NCI-H146 (cell line): Measurements from ENCODE around the gene TNFAIP8L1.
"Not testable (repeated sequence)": the region's sequence is repeated elsewhere in the genome, so short reads cannot be mapped to it uniquely, and the experiment has no call there.

Experiments used
- DNase-seq: peaks from one replicate; lab custom pipeline; 2025; lab: John Stamatoyannopoulos, UW

Gene TNFAIP8L1

DNA sequence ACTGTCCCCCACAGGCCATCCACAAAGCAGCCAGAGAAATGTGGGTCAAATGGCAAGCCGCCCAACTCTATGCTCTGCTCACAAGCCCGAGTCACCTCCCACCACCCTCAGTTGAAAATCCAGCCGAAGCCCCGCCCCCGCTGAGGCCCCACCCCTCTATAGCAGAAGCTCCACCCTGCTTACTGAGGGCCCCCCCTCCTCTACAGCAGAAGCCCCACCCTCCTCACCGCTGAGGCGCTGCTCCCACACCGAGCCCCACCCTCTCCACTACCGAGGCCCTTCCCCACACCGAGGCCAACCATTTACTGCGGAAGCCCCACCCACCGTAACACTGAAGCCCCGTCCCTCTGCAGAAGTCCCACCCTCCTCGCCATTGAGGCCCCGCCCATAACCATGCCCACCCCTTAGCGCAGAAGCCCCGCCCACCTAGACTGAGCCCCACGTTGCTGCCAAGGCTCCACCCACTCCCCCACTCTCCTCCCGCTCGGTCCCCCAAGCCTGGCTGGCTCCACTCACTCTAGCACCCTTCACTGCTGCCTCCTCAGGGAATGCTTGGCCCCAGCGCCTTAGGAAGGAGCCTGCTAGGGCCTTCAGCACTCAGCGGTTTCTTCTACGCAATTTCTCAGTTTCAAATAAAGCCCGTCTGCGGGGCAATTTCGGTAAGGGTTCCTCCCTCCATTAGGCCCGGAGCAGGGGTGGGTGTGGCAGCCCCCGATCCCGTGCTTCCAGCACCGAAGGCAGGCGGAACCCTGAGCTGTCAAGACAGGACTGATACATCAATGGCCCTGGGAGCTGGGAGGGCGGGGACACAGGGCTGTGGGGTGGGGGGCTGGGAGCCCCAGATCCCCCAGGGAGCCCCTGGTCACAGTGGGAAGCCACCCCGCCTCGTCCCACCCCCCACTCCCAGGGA, 39.8 kb downstream of the TNFAIP8L1 start:
- DNase-seq = no peak

- not testable (repeated sequence) for DNase-seq
Measured at GRCh38 chr19:4680021-4680420, 40.7 kb downstream of the TNFAIP8L1 start.

DNA sequence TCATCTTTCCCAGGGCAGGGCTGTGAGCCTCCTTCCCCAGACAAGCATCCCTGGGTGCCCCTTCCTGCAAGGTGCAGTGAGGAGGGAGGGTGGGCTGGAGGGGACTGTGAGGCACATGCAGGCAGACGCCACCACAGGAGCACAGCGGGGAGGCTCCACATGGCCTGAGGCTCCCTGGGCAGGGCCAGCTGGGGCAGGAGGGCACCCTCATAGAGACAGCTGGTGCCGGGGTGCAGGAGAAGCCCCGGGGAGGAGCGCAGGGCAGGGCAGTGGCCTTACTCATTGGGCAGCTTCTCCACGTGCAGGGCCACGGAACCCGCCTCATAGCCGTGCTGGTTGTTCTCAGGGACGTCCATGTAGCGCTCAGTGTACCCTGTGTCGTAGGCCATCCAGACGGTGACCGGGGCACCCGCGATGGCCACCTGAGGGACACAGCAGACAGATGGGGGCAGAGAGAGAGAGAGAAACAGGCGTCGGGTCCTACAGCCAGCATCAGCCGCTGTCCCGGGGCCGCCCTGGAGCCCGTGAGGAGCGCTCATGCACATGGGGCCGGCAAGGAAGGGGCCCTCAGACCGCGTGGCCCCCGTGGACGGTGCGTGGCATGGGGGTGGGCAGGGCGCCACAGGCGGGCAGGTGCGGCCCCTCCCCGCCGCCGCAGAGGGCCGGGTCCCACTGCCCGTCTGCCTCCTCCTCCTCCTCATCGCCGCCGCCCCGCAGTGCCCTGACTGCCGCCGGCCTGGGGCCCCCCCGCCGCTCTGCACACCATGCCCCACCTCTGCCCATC, 43.3 kb downstream of the TNFAIP8L1 start:
- DNase-seq = no peak

- DNase-seq = no peak
Measured at GRCh38 chr19:4684312-4685095, 45.2 kb downstream of the TNFAIP8L1 start.

DNA sequence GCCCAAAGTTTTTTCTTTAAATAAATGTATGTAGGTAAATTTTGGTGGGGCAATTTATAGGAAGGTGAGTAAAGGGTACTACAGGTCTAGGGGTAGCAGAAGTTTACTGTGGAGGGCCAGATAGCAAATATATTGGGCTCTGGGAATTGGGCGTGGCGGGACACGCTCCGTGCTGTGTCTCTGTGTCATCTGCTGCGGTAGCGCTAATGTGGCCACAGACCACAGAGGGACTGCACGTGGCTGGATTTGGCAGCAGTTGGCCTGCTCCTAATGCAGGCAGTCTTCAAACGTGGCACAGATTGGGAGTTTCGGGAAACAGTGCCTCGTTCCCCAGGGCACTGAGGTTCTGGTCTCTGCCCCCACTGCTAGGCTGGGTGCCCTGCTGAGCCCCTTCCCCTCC, 47.4 kb downstream of the TNFAIP8L1 start:
- no peak for DNase-seq

GRCh38 chr19:4687396-4687795, 48.1 kb downstream of the TNFAIP8L1 start:
- no peak for DNase-seq

DNA sequence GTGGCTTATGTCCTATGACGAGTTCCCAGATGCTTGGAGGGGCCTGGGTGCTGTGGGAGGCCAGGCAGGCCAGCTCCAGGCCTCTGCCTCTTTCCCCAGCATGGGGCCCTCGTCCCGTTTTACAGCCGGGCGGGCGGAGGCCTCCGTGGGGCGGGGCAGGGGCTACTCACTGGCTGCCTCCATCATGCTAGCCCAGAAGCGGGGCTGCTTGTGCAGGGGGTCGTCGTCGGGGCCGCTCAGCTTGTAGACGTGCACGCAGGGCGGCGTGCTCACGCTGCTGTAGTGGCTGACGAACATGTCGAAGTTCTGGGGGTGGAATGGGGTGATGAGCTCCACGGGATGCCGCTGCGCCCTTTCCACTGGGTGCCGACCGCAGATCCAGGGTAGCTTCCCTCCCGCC, 49.3 kb downstream of the TNFAIP8L1 start:
- DNase-seq = no peak

GRCh38 chr19:4689403-4689802, 50.1 kb downstream of the TNFAIP8L1 start:
- no peak for DNase-seq

GRCh38 chr19:4690361-4690760, 51.0 kb downstream of the TNFAIP8L1 start:
- DNase-seq = no peak

DNA sequence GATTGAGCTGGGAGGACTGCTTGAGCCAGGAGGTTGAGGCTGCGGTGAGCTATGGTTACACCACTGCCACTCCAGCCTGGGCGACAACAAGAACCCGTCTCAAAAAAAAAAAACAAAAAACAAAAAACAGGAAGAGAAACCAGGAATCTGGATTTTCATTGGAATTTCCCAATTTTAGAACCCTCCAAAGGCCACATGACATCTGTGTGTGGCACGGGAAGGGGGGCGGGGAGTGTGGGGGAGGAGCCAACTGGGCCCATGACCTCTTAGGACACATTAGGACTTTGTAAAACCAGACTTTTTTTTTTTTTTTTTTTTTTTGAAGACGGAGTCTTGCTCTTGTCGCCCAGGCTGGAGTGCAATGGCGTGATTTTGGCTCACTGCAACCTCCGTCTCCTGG, 52.1 kb downstream of the TNFAIP8L1 start:
- DNase-seq = no peak

- no peak for DNase-seq
Measured at GRCh38 chr19:4692251-4693077, 53.1 kb downstream of the TNFAIP8L1 start.

DNA sequence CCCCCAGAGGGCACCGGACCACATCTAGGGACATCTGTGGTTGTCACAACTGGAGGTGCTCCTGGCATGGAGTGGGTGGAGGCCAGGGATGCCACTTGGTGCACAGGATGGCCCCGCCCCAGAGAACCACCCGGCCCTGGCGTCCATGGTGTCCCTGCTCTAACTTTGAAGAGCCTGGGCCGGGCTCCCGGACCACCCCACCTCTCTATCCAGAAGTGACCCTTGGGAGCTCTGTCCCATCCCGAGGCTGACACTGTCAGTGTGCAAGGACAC, 53.7 kb downstream of the TNFAIP8L1 start:
- DNase-seq = no peak

DNA sequence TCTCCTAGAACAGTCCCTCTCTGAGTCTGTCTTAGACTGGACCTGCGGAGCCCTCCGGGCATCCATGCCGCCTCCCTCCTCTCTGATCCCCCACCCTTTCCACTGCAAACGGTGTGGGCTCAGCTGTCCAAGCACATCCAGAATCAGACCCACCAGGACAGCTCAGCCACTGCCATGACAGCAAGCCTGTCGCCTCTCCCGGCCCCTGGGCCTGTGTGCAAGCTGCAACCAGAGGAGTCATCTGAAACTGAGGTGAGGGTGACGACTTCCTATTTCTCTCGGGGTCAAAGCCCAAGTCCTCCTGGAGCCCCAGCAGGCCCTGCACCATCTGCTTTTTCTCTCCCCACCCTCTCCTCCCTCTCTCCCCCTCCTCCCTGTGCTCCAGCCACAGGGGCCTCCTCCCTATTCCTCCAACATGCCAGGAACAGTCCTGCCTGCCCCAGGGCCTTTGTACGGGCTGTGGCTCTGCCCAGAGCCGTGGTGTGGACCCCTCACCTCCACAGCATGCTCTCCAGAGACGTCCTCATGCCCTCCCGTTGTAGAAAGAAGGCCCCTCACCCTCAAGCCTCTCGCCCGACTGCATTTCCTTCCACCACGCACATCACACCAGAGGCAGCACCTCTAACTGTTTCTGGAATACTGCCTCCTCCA, 54.3 kb downstream of the TNFAIP8L1 start:
- no peak for DNase-seq

GRCh38 chr19:4694211-4694987, 55.1 kb downstream of the TNFAIP8L1 start:
- DNase-seq = no peak

DNA sequence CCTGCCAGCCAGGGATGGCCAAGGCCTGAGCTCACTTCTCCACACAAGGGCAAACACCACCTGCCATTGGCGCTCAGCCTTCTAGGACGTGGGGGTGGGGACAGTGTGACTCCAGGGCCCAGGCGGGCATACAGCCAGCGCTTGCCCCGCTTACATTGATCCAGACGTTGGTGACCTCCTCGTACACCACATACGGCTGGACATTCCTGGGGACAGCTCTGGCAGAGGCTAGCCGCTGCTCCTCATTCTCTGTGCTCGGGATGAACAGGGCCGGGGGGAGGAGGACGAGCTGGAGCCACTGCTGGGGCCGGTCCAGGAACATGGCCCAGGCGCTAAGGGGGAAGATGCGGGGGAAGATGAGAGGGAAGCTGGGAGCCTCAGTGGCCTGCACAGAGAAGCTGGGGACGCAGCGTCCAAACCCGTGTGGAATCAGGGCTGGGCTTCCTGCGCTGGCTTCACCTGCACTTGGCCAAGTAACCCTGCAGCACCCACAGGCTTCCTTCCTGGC, 56.0 kb downstream of the TNFAIP8L1 start:
- DNase-seq = no peak

DNA sequence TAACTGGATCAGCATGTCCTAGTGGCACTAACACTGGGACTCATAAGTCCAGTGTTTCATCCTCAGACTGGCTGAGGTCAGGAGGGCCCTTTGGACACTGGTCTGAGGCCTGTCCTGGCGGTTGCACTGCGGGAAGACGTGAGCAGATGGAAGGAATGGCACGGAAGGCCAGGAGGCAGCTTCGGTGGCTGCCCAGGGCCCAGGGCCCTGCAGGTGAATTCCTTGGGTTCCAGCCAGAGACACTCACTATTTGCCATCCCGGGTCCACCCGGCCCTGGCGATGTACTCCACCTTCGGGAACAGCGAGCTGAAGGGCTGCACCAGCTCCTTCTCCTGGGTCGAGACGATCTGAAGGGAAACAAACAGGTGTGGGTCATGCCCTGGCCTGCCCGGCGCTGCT, 58.0 kb downstream of the TNFAIP8L1 start:
- DNase-seq = no peak

GRCh38 chr19:4699826-4700692, 60.7 kb downstream of the TNFAIP8L1 start:
- no peak for DNase-seq

DNA sequence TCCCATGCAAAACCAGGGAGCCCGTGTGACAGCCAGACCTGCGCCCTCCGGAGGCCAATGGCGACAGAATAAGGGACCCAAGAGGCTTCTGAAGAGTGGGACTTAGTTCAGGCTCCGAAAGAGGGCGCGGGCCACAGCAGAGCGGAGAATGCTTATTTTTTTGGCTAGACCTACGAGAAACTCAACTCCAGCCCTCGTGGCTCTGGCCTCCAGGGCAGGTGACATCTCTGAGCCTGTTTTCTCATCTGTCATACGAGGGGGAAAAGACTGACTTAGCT, 61.3 kb downstream of the TNFAIP8L1 start:
- DNase-seq = no peak

GRCh38 chr19:4701557-4701956, 62.2 kb downstream of the TNFAIP8L1 start:
- no peak for DNase-seq
